Stimulated activated CD8-positive, alpha-beta memory T cell treated with anti-CD3 and anti-CD28 coated beads, Interleukin-7, amount 100 ng/mL, for 24 hours (primary cell): Measurements from ENCODE around the gene SLC35F3.
"Not testable (repeated sequence)": the region's sequence is repeated elsewhere in the genome, so short reads cannot be mapped to it uniquely, and the experiment has no call there.

Experiments used
- DNase-seq: peaks from one replicate; pipeline ENCODE4 v3.0.0-alpha.2; 2020; ENCODE audit warnings: low read depth

The SLC35F3 gene

GRCh38 chr1:234322097-234322496 is 417.6 kb downstream of the SLC35F3 start:
- DNase-seq: no peak

- peak; percentile 11 for DNase-seq
Measured at GRCh38 chr1:234322979-234323378, 418.5 kb downstream of the SLC35F3 start.

DNA sequence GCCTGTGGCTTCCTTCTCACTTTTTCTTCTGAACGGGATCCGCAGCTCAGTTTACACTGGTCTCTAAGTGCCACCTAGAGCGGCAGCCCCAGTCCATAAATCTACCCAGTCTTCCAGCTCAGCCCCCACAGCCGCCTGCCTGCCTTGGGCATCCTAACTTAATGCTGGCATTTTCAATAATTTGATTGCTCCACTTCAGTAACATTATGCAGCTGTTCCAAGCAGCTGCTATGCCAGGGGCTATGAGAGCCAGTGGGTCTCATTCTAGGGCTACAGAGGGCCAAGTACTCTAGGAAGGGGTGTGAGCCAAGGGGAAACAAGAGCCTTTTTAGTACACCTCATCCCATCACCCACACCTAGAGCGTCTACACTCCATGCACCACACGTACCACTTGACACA is 420.3 kb downstream of the SLC35F3 start:
- DNase-seq: no peak

DNA sequence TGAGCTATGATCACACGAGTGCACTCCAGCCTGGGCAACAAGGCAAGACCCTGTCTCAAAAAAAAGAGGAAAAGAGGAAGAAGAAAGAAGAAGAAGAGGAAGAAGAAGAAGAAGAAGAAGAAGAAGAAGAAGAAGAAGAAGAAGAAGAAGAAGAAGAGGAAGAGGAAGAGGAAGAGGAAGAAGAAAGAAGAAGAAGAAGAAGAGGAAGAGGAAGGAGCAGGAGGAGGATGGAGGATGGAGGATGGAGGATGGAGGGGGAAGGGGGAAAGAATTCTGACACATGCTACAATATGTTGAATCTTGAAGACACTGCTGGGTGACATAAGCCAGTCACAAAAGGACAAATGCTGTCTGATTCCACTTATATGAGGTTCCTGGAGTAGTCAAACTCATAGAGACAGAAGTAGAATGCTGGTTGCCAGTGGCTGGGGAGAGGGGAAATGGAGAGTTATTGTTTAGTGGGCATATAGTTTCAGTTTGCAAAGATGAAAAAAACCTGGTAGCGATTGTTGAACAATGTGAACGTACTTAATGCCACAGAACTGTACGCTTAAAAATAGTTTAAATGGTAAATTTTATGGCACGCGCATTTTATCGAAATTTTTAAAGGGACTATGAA is 421.5 kb downstream of the SLC35F3 start:
- DNase-seq: no peak

DNA sequence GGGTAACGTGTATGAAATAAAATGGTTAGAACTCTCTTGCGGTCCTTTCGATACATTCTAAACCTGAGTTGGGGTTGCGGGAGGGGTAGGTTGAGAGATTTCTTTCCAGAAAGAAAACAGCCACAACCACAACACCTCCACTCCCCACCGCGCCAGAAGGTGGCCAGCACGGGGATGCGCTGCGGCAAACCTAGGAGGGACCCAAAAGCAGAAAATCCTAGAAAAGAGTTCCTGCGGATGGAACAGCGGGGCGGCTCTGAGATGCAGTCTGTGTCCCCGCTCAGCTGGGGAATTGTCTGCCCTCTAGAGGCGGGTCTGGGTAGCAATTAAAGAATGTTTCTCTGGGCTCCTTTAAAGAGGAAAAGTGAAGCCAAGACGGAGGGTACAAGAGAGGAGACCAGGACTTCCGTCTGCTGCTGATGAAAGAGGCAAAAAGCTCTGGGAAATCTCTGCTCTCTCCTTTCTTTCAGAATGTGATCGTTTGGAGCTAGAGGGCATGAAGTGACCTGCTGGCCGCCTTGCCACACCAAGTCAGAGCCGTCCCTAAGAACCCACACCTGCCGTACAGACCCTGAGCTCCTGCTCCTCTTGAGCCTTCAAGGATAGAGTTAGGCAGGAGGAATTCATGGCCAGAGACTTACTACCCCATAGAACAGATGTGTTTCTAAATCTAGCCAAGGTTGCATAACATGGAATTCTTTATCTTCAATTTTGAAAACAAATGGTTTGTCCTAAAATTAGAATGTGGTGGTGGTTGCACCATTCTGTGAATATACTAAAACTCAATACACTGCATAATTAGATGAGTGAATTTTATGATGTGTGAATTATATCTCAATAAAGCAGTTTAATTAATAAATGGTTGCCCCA is 422.3 kb downstream of the SLC35F3 start:
- peak; percentile 44 for DNase-seq

- no peak for DNase-seq
Measured at GRCh38 chr1:234327577-234328164, 423.2 kb downstream of the SLC35F3 start.

GRCh38 chr1:234330843-234331215 is 426.4 kb downstream of the SLC35F3 start:
- no peak for DNase-seq

- no peak for DNase-seq
Measured at GRCh38 chr1:234331507-234331906, 427.0 kb downstream of the SLC35F3 start.

- DNase-seq: no peak
Measured at GRCh38 chr1:234336359-234336758, 431.9 kb downstream of the SLC35F3 start.

- no peak for DNase-seq
Measured at GRCh38 chr1:234337233-234337632, 432.8 kb downstream of the SLC35F3 start.

DNA sequence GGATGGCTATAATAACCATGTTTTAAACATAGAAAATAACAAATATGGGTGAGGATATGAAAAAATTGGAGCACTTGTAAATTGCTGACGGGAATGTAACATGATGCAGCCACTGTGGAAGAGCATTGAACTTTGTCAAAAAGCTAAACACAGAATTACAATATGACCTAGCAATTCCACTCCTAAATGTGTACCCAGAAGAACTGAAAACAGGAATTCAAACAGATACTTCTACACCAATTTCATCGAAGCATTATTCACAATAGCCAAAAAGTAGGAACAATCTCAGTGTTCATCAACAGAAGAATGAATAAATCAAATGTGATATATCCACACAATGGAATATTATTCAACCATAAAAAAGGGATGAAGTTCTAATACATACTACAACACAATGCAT is 436.1 kb downstream of the SLC35F3 start:
- no peak for DNase-seq

GRCh38 chr1:234342774-234343173 is 438.3 kb downstream of the SLC35F3 start:
- DNase-seq: no peak

- no peak for DNase-seq
Measured at GRCh38 chr1:234345237-234345636, 440.8 kb downstream of the SLC35F3 start.

DNA sequence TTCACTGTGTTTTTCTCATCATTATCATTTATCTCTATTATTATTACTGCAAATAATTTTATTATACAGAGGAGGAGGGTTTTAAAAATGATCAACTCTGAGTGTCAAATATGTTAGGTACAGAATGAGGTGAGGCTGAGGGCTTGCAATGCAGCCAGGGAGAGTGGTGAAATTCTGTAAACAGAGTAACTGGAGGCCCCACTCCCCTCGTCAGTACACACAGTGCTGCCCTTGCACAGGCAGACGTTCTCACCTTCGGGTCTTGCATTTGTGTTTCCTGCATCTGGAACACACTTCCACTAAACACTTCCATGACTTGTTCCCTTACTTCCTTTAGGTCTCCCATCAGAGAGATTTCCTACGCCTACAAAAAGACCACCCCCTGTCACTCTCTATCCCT is 444.5 kb downstream of the SLC35F3 start:
- no peak for DNase-seq

- DNase-seq: no peak
Measured at GRCh38 chr1:234355782-234356510, 451.5 kb downstream of the SLC35F3 start.

- DNase-seq: not testable (repeated sequence)
Measured at GRCh38 chr1:234356615-234357269, 452.3 kb downstream of the SLC35F3 start.

DNA sequence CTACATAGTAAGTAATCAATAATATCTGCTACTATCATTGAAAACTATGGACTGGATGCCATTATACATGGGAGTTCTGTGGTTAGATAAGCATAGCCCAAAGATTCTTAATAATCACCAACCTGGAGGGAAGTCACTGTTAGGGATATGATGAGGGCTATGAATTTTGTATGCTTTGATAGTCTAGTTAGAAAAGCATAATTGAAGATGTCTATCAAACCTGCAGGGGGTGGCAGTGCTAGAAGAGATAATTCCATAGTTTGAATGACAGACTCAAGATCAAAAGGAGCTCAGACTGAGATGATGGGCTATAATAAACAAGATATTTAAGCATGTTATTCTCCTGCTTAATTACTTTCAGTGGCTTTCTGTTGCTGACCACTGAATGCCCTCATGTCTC is 453.4 kb downstream of the SLC35F3 start:
- no peak for DNase-seq

DNA sequence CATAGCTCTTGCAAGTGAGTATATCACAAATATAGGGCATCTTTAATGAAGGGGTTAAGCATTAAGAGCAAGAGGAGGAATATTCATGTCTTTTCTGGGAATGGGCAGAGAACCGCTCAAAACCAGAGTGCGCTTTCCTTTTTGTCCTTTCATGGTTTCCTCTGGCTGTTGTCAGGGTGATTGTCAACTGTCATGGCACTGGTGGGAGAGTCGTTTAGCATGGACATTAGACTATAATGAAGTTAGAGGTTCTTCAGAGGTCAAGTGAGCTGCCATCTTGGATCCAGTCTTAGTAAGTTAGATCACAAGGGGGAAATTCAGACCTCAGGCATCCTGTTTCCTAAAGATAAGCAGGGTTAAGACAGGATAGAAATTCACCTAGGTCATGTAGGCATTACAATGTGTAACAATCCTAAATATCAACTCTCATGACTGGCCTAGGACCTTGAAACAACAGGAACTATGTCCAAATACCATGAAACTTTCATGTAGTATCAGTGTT is 456.7 kb downstream of the SLC35F3 start:
- no peak for DNase-seq

- no peak for DNase-seq
Measured at GRCh38 chr1:234362558-234362957, 458.1 kb downstream of the SLC35F3 start.

DNA sequence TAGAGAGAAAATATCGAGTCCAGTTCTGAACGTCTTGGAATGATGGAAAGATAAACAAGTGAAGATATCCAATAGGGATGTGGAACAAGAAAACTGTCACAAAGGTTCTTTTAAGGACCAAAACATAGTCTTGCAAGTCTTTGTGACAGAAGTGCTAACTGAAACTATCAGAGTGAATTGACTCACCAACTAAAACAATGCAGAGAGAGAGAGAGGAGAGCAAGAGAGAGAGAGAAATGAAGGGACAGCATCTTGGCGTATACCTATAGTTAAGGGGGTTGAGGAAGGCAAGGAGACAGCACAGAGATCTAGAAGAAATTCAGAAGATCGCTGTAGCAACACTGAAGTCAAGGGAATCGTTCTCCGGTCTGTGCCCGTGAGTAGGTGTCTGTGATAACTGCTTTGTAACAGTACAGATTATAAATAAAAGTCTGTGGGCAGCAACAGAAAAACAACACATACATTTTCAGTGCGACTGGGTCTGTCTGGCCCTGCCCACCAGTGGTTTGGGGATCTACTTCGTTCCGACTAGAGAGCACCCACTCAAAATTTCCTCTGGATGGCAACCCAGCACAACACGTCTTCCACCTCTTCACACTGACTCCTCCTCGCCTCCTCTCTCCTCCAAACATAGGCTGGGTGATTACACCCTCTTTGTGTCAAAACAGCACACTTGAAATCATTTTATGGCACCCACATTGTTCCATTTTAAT is 464.0 kb downstream of the SLC35F3 start:
- no peak for DNase-seq

DNA sequence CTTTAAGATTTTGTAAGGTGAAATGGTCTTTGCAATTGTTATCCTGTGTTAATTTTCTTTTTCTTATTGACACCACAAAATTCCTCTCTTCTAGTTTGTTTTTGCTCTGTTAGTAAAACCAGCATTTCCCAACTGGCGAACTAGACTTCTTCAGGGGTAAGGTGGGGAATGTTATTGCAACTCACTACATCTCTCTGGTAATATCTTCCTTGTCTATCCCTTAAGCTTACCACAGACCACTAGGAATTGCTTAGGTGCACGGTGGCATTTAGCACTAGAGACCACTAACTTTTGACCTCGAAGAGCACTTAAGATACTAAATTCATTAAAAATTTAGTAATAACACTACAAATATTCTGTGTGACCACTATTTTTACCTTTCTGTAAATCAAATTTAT is 464.6 kb downstream of the SLC35F3 start:
- no peak for DNase-seq
